Ectodermal cell (in vitro differentiated cells): Measurements from ENCODE around the gene NFYA.

ENCODE experiments used
- H3K27ac ChIP-seq: 2 replicates; pipeline ENCODE4 v1.7.0; 2013; ENCODE audit warnings: mild to moderate bottlenecking, low read depth, low read length; ENCODE audit not compliant: insufficient read depth, poor library complexity, severe bottlenecking
- H3K27me3 ChIP-seq: 2 replicates; pipeline ENCODE4 v1.7.0; 2013; ENCODE audit warnings: mild to moderate bottlenecking, low read length; ENCODE audit not compliant: insufficient read depth, control insufficient read depth, poor library complexity, severe bottlenecking
- H3K36me3 ChIP-seq: one replicate; pipeline ENCODE4 v1.7.0; 2013; ENCODE audit warnings: low read length; ENCODE audit not compliant: control insufficient read depth, insufficient read depth
- H3K4me1 ChIP-seq: one replicate; pipeline ENCODE4 v1.7.0; 2013; ENCODE audit warnings: low read length; ENCODE audit not compliant: control insufficient read depth, insufficient read depth
- H3K4me3 ChIP-seq: 2 replicates; pipeline ENCODE4 v1.7.0; 2013; ENCODE audit warnings: low read depth, low read length, control low read depth; ENCODE audit not compliant: insufficient read depth
- H3K9me3 ChIP-seq: 2 replicates; pipeline ENCODE4 v1.7.0; 2013; ENCODE audit warnings: mild to moderate bottlenecking, low read length, moderate library complexity; ENCODE audit not compliant: control insufficient read depth
- WGBS, 2 experiments: methylation state at CpG; one replicate each; pipeline ENCODE4 v1.1.7; 2013; ENCODE audit warnings: missing lambda C conversion rate in 2 of 2; 5-methylcytosine and 5-hydroxymethylcytosine counted together

NFYA gene

GRCh38 chr6:41085182-41085581 is 12.4 kb downstream of the NFYA start:
- peaks cover 23% of the 10 kb centered on the region for H3K36me3 ChIP-seq
- no peaks in the 10 kb centered on the region for H3K27me3 ChIP-seq
- H3K9me3 ChIP-seq, result no peaks in the 10 kb centered on the region
- H3K27ac ChIP-seq, result no peak overlapping the region
- no peaks in the 10 kb centered on the region for H3K4me1 ChIP-seq
- H3K4me3 ChIP-seq, result no peak overlapping the region

- peaks cover 35% of the 10 kb centered on the region for H3K36me3 ChIP-seq
- H3K27me3 ChIP-seq, result no peaks in the 10 kb centered on the region
- H3K9me3 ChIP-seq, result no peaks in the 10 kb centered on the region
- no peak overlapping the region for H3K4me3 ChIP-seq
- 88 to 92% methylated on average over 3 to 4 of the region's 4 CpGs for WGBS, 2 experiments
- no peak overlapping the region for H3K27ac ChIP-seq
- no peaks in the 10 kb centered on the region for H3K4me1 ChIP-seq
Measured at GRCh38 chr6:41088451-41088850, 15.7 kb downstream of the NFYA start.

DNA sequence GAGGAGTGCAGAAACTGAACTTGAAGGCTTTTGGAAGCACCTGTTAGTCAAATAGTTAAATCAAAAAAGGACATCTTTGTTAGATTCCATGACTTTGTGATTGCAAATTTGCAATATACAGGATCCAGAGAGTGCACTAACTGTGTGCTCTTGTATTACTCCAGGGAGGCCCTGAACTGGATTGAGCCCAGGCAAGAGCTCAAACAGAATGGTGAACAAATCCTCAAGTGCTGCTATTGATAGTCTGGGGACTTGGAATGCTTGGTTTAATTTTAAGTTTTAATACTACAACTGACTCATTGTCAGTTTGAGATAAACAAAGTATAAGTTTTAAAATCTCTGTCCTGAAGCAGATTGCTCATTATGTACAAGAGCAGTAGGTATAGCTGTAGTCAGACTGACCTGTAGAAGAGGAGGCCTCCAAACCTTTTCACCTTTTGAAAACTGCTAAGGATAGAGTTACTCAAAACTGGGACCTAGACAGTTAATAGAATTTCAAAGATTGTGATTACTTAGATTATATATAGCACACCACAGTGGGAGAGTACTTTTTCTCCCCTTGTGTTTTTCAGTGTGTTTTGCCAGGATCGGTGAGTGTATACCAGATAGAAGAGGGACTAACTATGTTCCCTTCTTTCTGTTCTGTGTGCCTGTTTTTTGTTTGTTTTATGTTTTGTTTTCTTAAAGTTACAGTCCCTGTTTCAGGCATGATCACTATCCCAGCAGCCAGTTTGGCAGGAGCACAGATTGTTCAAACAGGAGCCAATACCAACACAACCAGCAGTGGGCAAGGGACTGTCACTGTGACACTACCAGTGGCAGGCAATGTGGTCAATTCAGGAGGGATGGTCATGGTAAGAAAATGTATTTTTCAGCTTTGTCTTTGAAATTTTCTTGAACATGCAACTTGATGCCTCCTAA is 18.3 kb downstream of the NFYA start:
- 38 to 57% methylated on average over 1 of the region's 1 CpG for WGBS, 2 experiments
- H3K4me3 ChIP-seq, result no peak overlapping the region

GRCh38 chr6:41092421-41093140 is 19.8 kb downstream of the NFYA start:
- H3K4me1 ChIP-seq, result no peaks in the 10 kb centered on the region
- WGBS, 2 experiments, result 96% methylated on average over 3 to 4 of the region's 4 CpGs
- H3K27me3 ChIP-seq, result no peaks in the 10 kb centered on the region
- no peak overlapping the region for H3K4me3 ChIP-seq
- H3K27ac ChIP-seq, result no peak overlapping the region
- no peaks in the 10 kb centered on the region for H3K9me3 ChIP-seq
- peaks cover 68% of the 10 kb centered on the region for H3K36me3 ChIP-seq

More for the DNA sequence above, 18.3 kb downstream of the NFYA start:
- no peaks in the 10 kb centered on the region for H3K27me3 ChIP-seq
- H3K36me3 ChIP-seq, result peaks cover 55% of the 10 kb centered on the region
- no peaks in the 10 kb centered on the region for H3K9me3 ChIP-seq
- no peak overlapping the region for H3K27ac ChIP-seq
- H3K4me1 ChIP-seq, result no peaks in the 10 kb centered on the region

DNA sequence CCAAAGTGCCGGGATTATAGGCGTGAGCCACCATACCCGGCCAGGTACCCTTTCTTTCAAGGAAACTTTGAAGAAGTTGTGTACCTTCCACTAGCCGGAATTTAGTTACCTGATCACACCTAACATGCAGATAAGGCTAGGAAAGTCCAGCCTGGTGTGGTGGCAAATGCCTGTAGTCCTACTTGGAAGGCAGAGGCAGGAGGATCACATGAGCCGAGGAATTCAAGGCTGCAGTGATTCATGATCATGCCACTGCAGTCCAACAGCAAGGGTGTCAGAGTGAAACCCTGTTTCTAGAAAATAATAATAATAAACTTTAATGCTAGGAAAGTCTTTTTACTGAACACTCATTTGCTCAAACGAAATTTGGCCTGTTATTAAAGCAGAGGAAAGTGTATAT is 21.0 kb downstream of the NFYA start:
- no peaks in the 10 kb centered on the region for H3K4me1 ChIP-seq
- H3K36me3 ChIP-seq, result peaks cover 79% of the 10 kb centered on the region
- H3K27me3 ChIP-seq, result no peaks in the 10 kb centered on the region
- WGBS, 2 experiments, result 95 to 96% methylated on average over 5 to 6 of the region's 6 CpGs
- H3K9me3 ChIP-seq, result no peaks in the 10 kb centered on the region
- H3K4me3 ChIP-seq, result no peak overlapping the region
- H3K27ac ChIP-seq, result no peak overlapping the region

DNA sequence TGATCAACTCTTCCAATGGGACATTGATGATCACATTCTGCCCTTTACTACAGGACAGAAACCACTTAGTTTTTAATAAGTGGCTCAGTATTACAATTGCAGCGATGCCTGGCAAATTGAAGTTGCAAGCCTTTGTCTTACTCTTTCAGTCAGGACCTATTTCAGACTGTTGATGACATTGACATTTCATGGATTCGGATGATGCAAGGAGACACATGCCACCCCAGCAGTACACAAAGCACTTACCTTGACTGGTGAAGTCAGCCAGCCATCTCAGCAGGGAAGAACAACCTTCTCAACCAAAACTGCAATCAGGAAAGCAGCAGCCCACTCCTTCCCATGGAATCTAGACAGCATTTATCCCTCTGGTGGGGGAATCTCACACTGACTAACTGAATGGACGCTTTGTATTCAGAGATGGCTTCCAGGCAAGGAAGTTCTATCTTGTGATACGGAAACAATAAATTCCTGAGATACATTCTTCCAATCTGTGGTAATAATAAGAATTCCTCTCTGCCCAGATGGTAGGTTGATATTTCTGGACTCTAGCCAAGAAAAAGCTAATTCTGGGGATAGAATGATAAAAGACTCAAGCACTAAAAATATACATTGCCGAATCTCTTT is 24.8 kb downstream of the NFYA start:
- Histone ChIP-seq H3K4me3 (no peak overlapping the region), H3K36me3 (peaks cover 65% of the 10 kb centered on the region), H3K27ac (no peak overlapping the region), H3K4me1 (no peaks in the 10 kb centered on the region), H3K9me3 (no peaks in the 10 kb centered on the region), H3K27me3 (no peaks in the 10 kb centered on the region)
- WGBS, 2 experiments, result 91 to 94% methylated on average over 4 to 5 of the region's 5 CpGs

DNA sequence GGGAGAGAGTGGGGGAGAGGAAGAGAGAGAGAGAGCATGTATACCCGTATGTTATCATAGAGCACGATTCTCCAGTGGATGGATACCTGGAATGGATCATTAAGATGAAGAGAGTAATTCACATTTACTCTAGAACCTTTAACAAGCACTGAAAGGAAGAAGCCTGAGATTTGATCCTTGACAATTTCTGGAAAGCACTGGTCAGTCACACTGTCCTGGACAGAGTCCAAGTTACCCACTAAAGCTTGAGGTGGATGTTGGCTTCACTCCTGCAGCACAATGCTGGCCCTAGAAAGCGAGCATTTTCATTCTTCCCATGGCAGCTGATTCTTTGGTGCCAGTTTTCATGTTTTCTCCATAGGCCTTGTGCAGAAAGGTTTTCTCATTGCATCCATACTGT is 25.6 kb downstream of the NFYA start:
- H3K27ac ChIP-seq, result no peak overlapping the region
- no peaks in the 10 kb centered on the region for H3K27me3 ChIP-seq
- H3K4me3 ChIP-seq, result no peak overlapping the region
- H3K9me3 ChIP-seq, result no peaks in the 10 kb centered on the region
- H3K36me3 ChIP-seq, result peaks cover 59% of the 10 kb centered on the region
- no peaks in the 10 kb centered on the region for H3K4me1 ChIP-seq
- WGBS, 2 experiments, result 91 to 98% methylated on average over 3 of the region's 3 CpGs

DNA sequence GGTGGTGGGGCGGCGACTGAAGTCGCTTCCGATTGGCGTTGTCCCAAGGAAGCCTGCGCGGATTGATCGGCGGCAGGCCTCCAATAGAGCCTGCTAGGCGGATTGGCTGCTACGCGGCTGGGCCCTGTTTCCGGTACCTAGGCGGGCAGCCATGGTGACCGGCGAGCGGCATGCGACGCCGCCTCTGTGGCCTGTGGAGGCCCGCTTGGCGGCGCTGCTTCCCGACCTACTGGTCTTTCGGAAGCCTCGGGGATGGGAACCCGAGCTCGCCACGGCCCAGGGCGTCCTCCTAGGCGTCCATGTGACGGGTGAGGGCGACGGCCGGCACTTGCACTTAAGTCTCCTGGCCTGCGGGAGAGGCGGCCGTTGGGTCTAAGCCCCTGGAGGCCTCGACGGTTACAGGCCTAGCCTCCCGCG is 28.1 kb downstream of the NFYA start:
- Histone ChIP-seq H3K27me3 (no peaks in the 10 kb centered on the region), H3K4me1 (no peaks in the 10 kb centered on the region), H3K4me3 (no peak overlapping the region), H3K27ac (no peak overlapping the region), H3K36me3 (peaks cover 36% of the 10 kb centered on the region), H3K9me3 (no peaks in the 10 kb centered on the region)
- 95 to 96% methylated on average over 42 of the region's 42 CpGs for WGBS, 2 experiments

DNA sequence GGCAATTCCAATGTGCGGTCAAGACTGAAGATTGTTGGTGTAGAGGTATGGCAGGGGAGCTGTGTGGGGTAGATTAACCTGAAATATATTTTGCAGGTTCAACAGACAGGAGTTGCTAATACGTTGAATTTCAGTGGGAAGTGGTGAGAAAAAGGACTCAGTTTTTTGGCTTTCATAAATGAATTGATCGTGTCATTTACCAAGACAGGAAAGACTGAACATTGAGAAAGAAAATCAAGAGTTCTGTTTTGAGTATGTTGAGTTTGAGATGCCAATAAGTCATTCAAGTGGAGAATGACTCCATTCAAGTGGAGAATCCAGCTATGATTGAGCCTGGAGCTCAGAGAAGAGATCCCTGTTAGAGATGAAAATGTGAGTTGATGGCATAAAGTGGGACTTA is 31.1 kb downstream of the NFYA start:
- H3K36me3 ChIP-seq, result peaks cover 8% of the 10 kb centered on the region
- no peak overlapping the region for H3K4me3 ChIP-seq
- WGBS, 2 experiments, result 93 to 94% methylated on average over 3 of the region's 3 CpGs
- H3K27ac ChIP-seq, result no peak overlapping the region
- no peaks in the 10 kb centered on the region for H3K4me1 ChIP-seq
- H3K27me3 ChIP-seq, result no peaks in the 10 kb centered on the region
- H3K9me3 ChIP-seq, result no peaks in the 10 kb centered on the region

- Histone ChIP-seq H3K4me3 (no peak overlapping the region), H3K27ac (no peak overlapping the region), H3K36me3 (no peaks in the 10 kb centered on the region), H3K27me3 (no peaks in the 10 kb centered on the region), H3K9me3 (no peaks in the 10 kb centered on the region), H3K4me1 (no peaks in the 10 kb centered on the region)
- 91 to 93% methylated on average over 3 of the region's 3 CpGs for WGBS, 2 experiments
Measured at GRCh38 chr6:41111017-41111416, 38.2 kb downstream of the NFYA start.
